Stimulated activated CD8-positive, alpha-beta memory T cell treated with anti-CD3 and anti-CD28 coated beads, Interleukin-4, amount 100 ng/mL, for 24 hours (primary cell): ENCODE data around the gene BRD8.

Experiments used
- DNase-seq: peaks from one replicate; pipeline ENCODE4 v3.0.0-alpha.2; 2020; ENCODE audit warnings: low read depth

Gene BRD8

GRCh38 chr5:138102454-138103318 is 75.7 kb downstream of the BRD8 start:
- DNase-seq, result no peak

- no peak for DNase-seq
Observed at GRCh38 chr5:138096997-138097828, 81.2 kb downstream of the BRD8 start.

GRCh38 chr5:138096363-138096762 is 82.1 kb downstream of the BRD8 start:
- no peak for DNase-seq

GRCh38 chr5:138095100-138095907 is 83.1 kb downstream of the BRD8 start:
- DNase-seq, result no peak

- no peak for DNase-seq
Observed at GRCh38 chr5:138093036-138093435, 85.4 kb downstream of the BRD8 start.

GRCh38 chr5:138092301-138092700 is 86.1 kb downstream of the BRD8 start:
- DNase-seq, result no peak

- DNase-seq, result no peak
Observed at GRCh38 chr5:138091685-138092084, 86.7 kb downstream of the BRD8 start.
